Measurements from ENCODE around the gene MPP4. TPM values are rescaled to one million over a fixed set of nuclear protein-coding genes. Genes with fewer than 3 reads are reported as not detected.

The MPP4 gene
- total and polyA plus RNA-seq, 9 of the 15 experiments (the other 6 are each of a cell fraction or from before 2014, with no cell fraction given): 0.03 to 0.08 TPM; not detected in 7

- TF ChIP-seq SIX5 (IDR thresholded peaks at IDR 0.05; ENCODE audit: borderline replicate concordance in 1 of 2, insufficient read depth in 1 of 2, low read depth in 1 of 2, low read length in 2 of 2): no peak
- no peak for TF ChIP-seq ZNF766 (CRISPR knock-in tag; conservative IDR thresholded peaks at IDR 0.05)
- TF ChIP-seq MEIS2 (IDR thresholded peaks at IDR 0.05; ENCODE audit: partially characterized antibody): no peak
- TF ChIP-seq ATF1 (CRISPR knock-in tag; IDR thresholded peaks at IDR 0.05): no peak
- TF ChIP-seq ATF1 (tag; IDR thresholded peaks at IDR 0.05): no peak
- no peak for TF ChIP-seq ZNF282 (CRISPR knock-in tag; IDR thresholded peaks at IDR 0.05)
- TF ChIP-seq RCOR1 (IDR thresholded peaks at IDR 0.05; ENCODE audit: borderline replicate concordance in 1 of 2, low read depth in 2 of 2, low read length in 2 of 2): no peak
- TF ChIP-seq CBFA2T3 (IDR thresholded peaks at IDR 0.05): no peak
- TF ChIP-seq TSC22D4 (tag; IDR thresholded peaks at IDR 0.05): no peak
- peak in 1 of 2 experiments; percentile 49; a peak in 2 of 4 replicates for TF ChIP-seq RAD21 (CRISPR knock-in tag; conservative IDR thresholded peaks at IDR 0.05 in 1 of 2, IDR thresholded peaks at IDR 0.05 in 1 of 2)
- TF ChIP-seq ZKSCAN3 (CRISPR knock-in tag; IDR thresholded peaks at IDR 0.05): no peak
- no peak for TF ChIP-seq ZNF707 (CRISPR knock-in tag; conservative IDR thresholded peaks at IDR 0.05)
- TF ChIP-seq ZNF589 (CRISPR knock-in tag; IDR thresholded peaks at IDR 0.05; ENCODE audit: low read depth): no peak
- no peak for TF ChIP-seq KAT8 (IDR thresholded peaks at IDR 0.05; ENCODE audit: low read depth)
- TF ChIP-seq, protein P1, sequence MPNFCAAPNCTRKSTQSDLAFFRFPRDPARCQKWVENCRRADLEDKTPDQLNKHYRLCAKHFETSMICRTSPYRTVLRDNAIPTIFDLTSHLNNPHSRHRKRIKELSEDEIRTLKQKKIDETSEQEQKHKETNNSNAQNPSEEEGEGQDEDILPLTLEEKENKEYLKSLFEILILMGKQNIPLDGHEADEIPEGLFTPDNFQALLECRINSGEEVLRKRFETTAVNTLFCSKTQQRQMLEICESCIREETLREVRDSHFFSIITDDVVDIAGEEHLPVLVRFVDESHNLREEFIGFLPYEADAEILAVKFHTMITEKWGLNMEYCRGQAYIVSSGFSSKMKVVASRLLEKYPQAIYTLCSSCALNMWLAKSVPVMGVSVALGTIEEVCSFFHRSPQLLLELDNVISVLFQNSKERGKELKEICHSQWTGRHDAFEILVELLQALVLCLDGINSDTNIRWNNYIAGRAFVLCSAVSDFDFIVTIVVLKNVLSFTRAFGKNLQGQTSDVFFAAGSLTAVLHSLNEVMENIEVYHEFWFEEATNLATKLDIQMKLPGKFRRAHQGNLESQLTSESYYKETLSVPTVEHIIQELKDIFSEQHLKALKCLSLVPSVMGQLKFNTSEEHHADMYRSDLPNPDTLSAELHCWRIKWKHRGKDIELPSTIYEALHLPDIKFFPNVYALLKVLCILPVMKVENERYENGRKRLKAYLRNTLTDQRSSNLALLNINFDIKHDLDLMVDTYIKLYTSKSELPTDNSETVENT (CRISPR knock-in tag; IDR thresholded peaks at IDR 0.05): no peak
- TF ChIP-seq SMC3 (conservative IDR thresholded peaks at IDR 0.05; ENCODE audit: insufficient read depth, low read depth, low read length): peak; percentile 49
- TF ChIP-seq CTBP1 (IDR thresholded peaks at IDR 0.05; ENCODE audit: borderline replicate concordance): peak; percentile 44; the same call in 1 of the 2 replicates
- TF ChIP-seq, protein P2, sequence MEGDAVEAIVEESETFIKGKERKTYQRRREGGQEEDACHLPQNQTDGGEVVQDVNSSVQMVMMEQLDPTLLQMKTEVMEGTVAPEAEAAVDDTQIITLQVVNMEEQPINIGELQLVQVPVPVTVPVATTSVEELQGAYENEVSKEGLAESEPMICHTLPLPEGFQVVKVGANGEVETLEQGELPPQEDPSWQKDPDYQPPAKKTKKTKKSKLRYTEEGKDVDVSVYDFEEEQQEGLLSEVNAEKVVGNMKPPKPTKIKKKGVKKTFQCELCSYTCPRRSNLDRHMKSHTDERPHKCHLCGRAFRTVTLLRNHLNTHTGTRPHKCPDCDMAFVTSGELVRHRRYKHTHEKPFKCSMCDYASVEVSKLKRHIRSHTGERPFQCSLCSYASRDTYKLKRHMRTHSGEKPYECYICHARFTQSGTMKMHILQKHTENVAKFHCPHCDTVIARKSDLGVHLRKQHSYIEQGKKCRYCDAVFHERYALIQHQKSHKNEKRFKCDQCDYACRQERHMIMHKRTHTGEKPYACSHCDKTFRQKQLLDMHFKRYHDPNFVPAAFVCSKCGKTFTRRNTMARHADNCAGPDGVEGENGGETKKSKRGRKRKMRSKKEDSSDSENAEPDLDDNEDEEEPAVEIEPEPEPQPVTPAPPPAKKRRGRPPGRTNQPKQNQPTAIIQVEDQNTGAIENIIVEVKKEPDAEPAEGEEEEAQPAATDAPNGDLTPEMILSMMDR (IDR thresholded peaks at IDR 0.05 in 2 of 3, conservative IDR thresholded peaks at IDR 0.05 in 1 of 3; ENCODE audit: insufficient read depth in 2 of 3, low read depth in 1 of 3, low read length in 3 of 3): peak; percentile 62 to 92 (median 70)
- no peak for TF ChIP-seq SP1 (CRISPR knock-in tag; IDR thresholded peaks at IDR 0.05)
- no peak for TF ChIP-seq SMARCB1 (IDR thresholded peaks at IDR 0.05; ENCODE audit: insufficient read length, low read depth)
- no peak for TF ChIP-seq HDAC2 (IDR thresholded peaks at IDR 0.05)
- TF ChIP-seq ZNF175 (CRISPR knock-in tag; IDR thresholded peaks at IDR 0.05; ENCODE audit: low read depth): no peak
- TF ChIP-seq NCOA2 (IDR thresholded peaks at IDR 0.05; ENCODE audit: partially characterized antibody in 2 of 2): no peak
- no peak for TF ChIP-seq ZNF354B (CRISPR knock-in tag; IDR thresholded peaks at IDR 0.05)
Observed at GRCh38 chr2:201680743-201681142, 17.7 kb downstream of the MPP4 start (continued).

All from K562 (cell line).